Astrocyte (in vitro differentiated cells and primary cell): ENCODE data around the gene HLA-G. TPM values are rescaled to one million over a fixed set of nuclear protein-coding genes. Genes with fewer than 3 reads are reported as not detected.

ENCODE experiments used
- DNase-seq: peaks from one replicate; pipeline ENCODE4 v3.0.0-alpha.2; 2010; ENCODE audit warnings: low read depth
- FAIRE-seq: peaks from 2 replicates; lab custom pipeline; 2011; peaks lifted over from hg19 to GRCh38; lab: Jason Lieb, UNC
- H2AFZ ChIP-seq: 2 replicates; pipeline ENCODE4 v1.6.0; 2012; ENCODE audit warnings: low read depth, low read length, inconsistent platforms
- H3K27ac ChIP-seq: 2 replicates; pipeline ENCODE4 v1.5.1; 2011; ENCODE audit warnings: low read depth, low read length, inconsistent platforms
- H3K27me3 ChIP-seq: 2 replicates; pipeline ENCODE4 v1.6.0; 2011; ENCODE audit warnings: low read length, inconsistent platforms; ENCODE audit not compliant: insufficient read depth
- H3K36me3 ChIP-seq: 2 replicates; pipeline ENCODE4 v1.5.1; 2011; ENCODE audit warnings: low read length, inconsistent platforms; ENCODE audit not compliant: insufficient read depth
- H3K4me1 ChIP-seq: 2 replicates; pipeline ENCODE4 v1.5.1; 2011; ENCODE audit warnings: low read length, inconsistent platforms; ENCODE audit not compliant: insufficient read depth
- H3K4me2 ChIP-seq: 2 replicates; pipeline ENCODE4 v1.6.0; 2012; ENCODE audit warnings: low read length, inconsistent platforms
- H3K4me3 ChIP-seq: 2 replicates; pipeline ENCODE4 v1.5.1; 2011; ENCODE audit warnings: low read depth, mild to moderate bottlenecking, low read length, inconsistent platforms; ENCODE audit not compliant: insufficient read depth
- H3K79me2 ChIP-seq: 2 replicates; pipeline ENCODE4 v1.6.0; 2012; ENCODE audit warnings: mild to moderate bottlenecking, low read length, inconsistent platforms; ENCODE audit not compliant: insufficient read depth
- H3K9ac ChIP-seq: 2 replicates; pipeline ENCODE4 v1.6.0; 2012; ENCODE audit warnings: mild to moderate bottlenecking, low read length, inconsistent platforms
- H3K9me3 ChIP-seq: 2 replicates; pipeline ENCODE4 v1.5.1; 2012; ENCODE audit warnings: low read depth, mild to moderate bottlenecking, low read length, inconsistent platforms; ENCODE audit not compliant: insufficient read depth
- H4K20me1 ChIP-seq: 2 replicates; pipeline ENCODE4 v1.6.0; 2012; ENCODE audit warnings: low read length, inconsistent platforms; ENCODE audit not compliant: insufficient read depth
- H3K27ac Mint-ChIP-seq: one replicate; pipeline ENCODE4 v1.8.0; 2021; ENCODE audit warnings: mild to moderate bottlenecking, mixed read lengths; ENCODE audit not compliant: unreplicated experiment
- H3K27me3 Mint-ChIP-seq: one replicate; pipeline ENCODE4 v1.8.0; 2021; ENCODE audit warnings: low read depth, mixed read lengths; ENCODE audit not compliant: unreplicated experiment
- H3K36me3 Mint-ChIP-seq: one replicate; pipeline ENCODE4 v1.8.0; 2021; ENCODE audit warnings: low read depth, mixed read lengths; ENCODE audit not compliant: unreplicated experiment
- H3K4me1 Mint-ChIP-seq: one replicate; pipeline ENCODE4 v1.8.0; 2021; ENCODE audit warnings: low read depth, mixed read lengths; ENCODE audit not compliant: unreplicated experiment
- H3K4me3 Mint-ChIP-seq: one replicate; pipeline ENCODE4 v1.8.0; 2021; ENCODE audit warnings: mild to moderate bottlenecking, moderate library complexity, mixed read lengths; ENCODE audit not compliant: unreplicated experiment
- H3K9me3 Mint-ChIP-seq: one replicate; pipeline ENCODE4 v1.8.0; 2021; ENCODE audit warnings: mild to moderate bottlenecking, mixed read lengths; ENCODE audit not compliant: unreplicated experiment
- EZH2 ChIP-seq: IDR thresholded peaks from 2 replicates; pipeline ENCODE4 v1.6.1; 2012; ENCODE audit warnings: mild to moderate bottlenecking, low read length, inconsistent platforms; ENCODE audit not compliant: insufficient read depth
- total RNA-seq: library from RNA; stranded (reverse); gene quantifications from 2 replicates; pipeline ENCODE4 v1.2.1, GENCODE V29; 2021
- TF ChIP-seq, protein P1 (sequence below): IDR thresholded peaks from 2 replicates; pipeline ENCODE4 v1.5.1; 2011; ENCODE audit warnings: low read depth, mild to moderate bottlenecking, inconsistent platforms, low read length, moderate library complexity; ENCODE audit not compliant: insufficient read depth

HLA-G gene
- total RNA-seq, 1 donor from 2014 or later, result 0.79 TPM

- no peak overlapping the region for H3K27ac Mint-ChIP-seq
- FAIRE-seq, result no peak
- H3K4me3 Mint-ChIP-seq, result no peak overlapping the region
Measured at GRCh38 chr6:29828471-29828797, 809 bp downstream of the HLA-G start.

GRCh38 chr6:29829766-29830165 is 2.1 kb downstream of the HLA-G start:
- Histone ChIP-seq H3K27me3 (peaks cover 24% of the 10 kb centered on the region), H3K36me3 (no peaks in the 10 kb centered on the region), H3K9me3 (no peaks in the 10 kb centered on the region), H3K9ac (no peak overlapping the region), H3K4me3 (no peak overlapping the region), H4K20me1 (no peaks in the 10 kb centered on the region), H3K27ac (no peak overlapping the region), H3K4me2 (no peak overlapping the region), H3K4me1 (no peaks in the 10 kb centered on the region), H3K79me2 (no peaks in the 10 kb centered on the region), H2AFZ (no peak overlapping the region)
- H3K36me3 Mint-ChIP-seq, result no peaks in the 10 kb centered on the region
- H3K4me3 Mint-ChIP-seq, result no peak overlapping the region
- no peak overlapping the region for H3K27ac Mint-ChIP-seq
- peaks cover 16% of the 10 kb centered on the region for H3K9me3 Mint-ChIP-seq
- H3K4me1 Mint-ChIP-seq, result no peaks in the 10 kb centered on the region
- TF ChIP-seq EZH2, result no peak
- TF ChIP-seq, protein P1, sequence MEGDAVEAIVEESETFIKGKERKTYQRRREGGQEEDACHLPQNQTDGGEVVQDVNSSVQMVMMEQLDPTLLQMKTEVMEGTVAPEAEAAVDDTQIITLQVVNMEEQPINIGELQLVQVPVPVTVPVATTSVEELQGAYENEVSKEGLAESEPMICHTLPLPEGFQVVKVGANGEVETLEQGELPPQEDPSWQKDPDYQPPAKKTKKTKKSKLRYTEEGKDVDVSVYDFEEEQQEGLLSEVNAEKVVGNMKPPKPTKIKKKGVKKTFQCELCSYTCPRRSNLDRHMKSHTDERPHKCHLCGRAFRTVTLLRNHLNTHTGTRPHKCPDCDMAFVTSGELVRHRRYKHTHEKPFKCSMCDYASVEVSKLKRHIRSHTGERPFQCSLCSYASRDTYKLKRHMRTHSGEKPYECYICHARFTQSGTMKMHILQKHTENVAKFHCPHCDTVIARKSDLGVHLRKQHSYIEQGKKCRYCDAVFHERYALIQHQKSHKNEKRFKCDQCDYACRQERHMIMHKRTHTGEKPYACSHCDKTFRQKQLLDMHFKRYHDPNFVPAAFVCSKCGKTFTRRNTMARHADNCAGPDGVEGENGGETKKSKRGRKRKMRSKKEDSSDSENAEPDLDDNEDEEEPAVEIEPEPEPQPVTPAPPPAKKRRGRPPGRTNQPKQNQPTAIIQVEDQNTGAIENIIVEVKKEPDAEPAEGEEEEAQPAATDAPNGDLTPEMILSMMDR, result no peak
- DNase-seq, result no peak
- peaks cover 82% of the 10 kb centered on the region for H3K27me3 Mint-ChIP-seq
- no peak for FAIRE-seq

More at GRCh38 chr6:29828471-29828797, 809 bp downstream of the HLA-G start:
- DNase-seq, result no peak
- Histone ChIP-seq H4K20me1 (no peaks in the 10 kb centered on the region), H3K4me2 (no peak overlapping the region), H3K9me3 (no peaks in the 10 kb centered on the region), H3K4me3 (no peak overlapping the region), H3K27me3 (peaks cover 24% of the 10 kb centered on the region), H3K36me3 (no peaks in the 10 kb centered on the region), H3K79me2 (no peaks in the 10 kb centered on the region), H2AFZ (no peak overlapping the region), H3K27ac (no peak overlapping the region), H3K9ac (no peak overlapping the region), H3K4me1 (no peaks in the 10 kb centered on the region)
- no peak for TF ChIP-seq EZH2
- TF ChIP-seq, protein P1, result no peak
- H3K27me3 Mint-ChIP-seq, result peaks cover 78% of the 10 kb centered on the region
- no peaks in the 10 kb centered on the region for H3K36me3 Mint-ChIP-seq
- peaks cover 19% of the 10 kb centered on the region for H3K9me3 Mint-ChIP-seq
- H3K4me1 Mint-ChIP-seq, result no peaks in the 10 kb centered on the region

DNA sequence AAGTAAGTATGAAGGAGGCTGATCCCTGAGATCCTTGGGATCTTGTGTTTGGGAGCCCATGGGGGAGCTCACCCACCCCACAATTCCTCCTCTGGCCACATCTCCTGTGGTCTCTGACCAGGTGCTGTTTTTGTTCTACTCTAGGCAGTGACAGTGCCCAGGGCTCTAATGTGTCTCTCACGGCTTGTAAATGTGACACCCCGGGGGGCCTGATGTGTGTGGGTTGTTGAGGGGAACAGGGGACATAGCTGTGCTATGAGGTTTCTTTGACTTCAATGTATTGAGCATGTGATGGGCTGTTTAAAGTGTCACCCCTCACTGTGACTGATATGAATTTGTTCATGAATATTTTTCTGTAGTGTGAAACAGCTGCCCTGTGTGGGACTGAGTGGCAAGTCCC is 2.8 kb downstream of the HLA-G start:
- H3K27ac Mint-ChIP-seq, result no peak overlapping the region
- Histone ChIP-seq H3K4me3 (no peak overlapping the region), H3K9me3 (no peaks in the 10 kb centered on the region), H2AFZ (no peak overlapping the region), H3K4me1 (no peaks in the 10 kb centered on the region), H3K79me2 (no peaks in the 10 kb centered on the region), H3K9ac (no peak overlapping the region), H3K36me3 (no peaks in the 10 kb centered on the region), H3K27me3 (peaks cover 24% of the 10 kb centered on the region), H3K27ac (no peak overlapping the region), H4K20me1 (no peaks in the 10 kb centered on the region), H3K4me2 (no peak overlapping the region)
- peaks cover 16% of the 10 kb centered on the region for H3K9me3 Mint-ChIP-seq
- FAIRE-seq (no peak), DNase-seq (no peak)
- TF ChIP-seq, protein P1, result no peak
- no peak for TF ChIP-seq EZH2
- H3K36me3 Mint-ChIP-seq, result no peaks in the 10 kb centered on the region
- no peak overlapping the region for H3K4me3 Mint-ChIP-seq
- peaks cover 82% of the 10 kb centered on the region for H3K27me3 Mint-ChIP-seq
- no peaks in the 10 kb centered on the region for H3K4me1 Mint-ChIP-seq
